Measurements from ENCODE around the gene CNGB1.
"Not testable (repeated sequence)": the region's sequence is repeated elsewhere in the genome, so short reads cannot be mapped to it uniquely, and the experiment has no call there.

Gene CNGB1

DNA sequence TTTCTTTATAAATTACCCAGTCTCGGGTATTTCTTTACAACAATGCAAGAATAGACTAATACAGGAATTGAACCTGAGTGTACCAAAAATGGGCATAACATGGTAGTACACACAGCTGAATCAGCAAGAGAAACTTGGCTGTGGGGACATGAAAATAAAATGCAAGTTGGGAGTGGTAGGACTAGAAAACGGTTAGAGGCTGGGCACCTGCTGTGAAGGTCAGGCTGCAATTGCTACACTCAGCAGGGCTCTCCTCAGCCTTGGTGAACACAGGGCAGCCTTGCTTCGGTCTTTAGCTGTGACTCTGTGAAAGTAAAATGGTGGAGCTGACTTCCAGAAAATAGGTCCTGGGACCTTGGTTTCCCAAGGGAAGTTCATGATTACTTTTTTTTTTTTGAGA lies 45.6 kb downstream of the CNGB1 start:
- no peak for DNase-seq (ENCODE audit: low read depth)

DNA sequence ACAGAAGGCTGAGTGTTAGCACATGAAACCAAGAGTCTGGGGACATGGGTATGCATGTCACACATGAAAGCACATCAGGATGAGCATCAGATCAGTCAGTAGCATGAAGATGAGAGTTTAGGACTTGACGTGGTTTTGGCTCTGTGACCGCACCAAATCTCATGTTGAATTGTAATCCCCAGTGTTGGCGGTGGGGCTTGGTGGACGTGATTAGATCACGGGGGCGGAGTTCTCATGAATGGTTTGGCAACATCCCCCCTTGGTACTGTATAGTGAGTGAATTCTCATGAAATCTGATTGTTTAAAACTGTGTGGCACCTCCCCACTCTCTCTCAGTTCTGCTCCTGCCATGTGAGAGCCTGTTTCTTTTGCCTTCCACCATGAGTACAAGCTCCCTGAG lies 46.4 kb downstream of the CNGB1 start:
- no peak for DNase-seq (ENCODE audit: low read depth)

- no peak for DNase-seq (ENCODE audit: low read depth)
These were observed 47.1 kb downstream of the CNGB1 start for GRCh38 chr16:57923841-57924240.

DNA sequence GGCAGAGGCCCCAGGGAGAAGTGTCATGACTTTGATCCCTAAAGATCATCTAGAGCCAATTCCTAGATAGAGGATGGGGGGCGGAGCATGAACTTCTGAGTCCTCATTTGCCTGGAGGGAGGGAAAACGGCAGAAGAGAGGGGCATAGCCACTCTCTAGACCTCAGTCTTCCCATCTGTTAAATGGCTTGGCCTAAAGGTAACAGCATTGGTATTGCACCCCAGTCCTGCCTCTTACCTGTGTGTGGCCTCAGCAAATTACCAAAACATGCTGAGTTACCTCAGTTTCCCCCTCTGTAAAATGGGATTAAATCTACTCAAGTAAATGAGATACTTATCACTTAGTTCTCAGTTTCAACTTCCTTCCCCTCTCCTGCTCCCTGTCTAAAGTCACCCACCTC lies 47.5 kb downstream of the CNGB1 start:
- no peak for DNase-seq (ENCODE audit: low read depth)

GRCh38 chr16:57920880-57921229 lies 50.1 kb downstream of the CNGB1 start:
- DNase-seq (ENCODE audit: low read depth), result no peak

DNA sequence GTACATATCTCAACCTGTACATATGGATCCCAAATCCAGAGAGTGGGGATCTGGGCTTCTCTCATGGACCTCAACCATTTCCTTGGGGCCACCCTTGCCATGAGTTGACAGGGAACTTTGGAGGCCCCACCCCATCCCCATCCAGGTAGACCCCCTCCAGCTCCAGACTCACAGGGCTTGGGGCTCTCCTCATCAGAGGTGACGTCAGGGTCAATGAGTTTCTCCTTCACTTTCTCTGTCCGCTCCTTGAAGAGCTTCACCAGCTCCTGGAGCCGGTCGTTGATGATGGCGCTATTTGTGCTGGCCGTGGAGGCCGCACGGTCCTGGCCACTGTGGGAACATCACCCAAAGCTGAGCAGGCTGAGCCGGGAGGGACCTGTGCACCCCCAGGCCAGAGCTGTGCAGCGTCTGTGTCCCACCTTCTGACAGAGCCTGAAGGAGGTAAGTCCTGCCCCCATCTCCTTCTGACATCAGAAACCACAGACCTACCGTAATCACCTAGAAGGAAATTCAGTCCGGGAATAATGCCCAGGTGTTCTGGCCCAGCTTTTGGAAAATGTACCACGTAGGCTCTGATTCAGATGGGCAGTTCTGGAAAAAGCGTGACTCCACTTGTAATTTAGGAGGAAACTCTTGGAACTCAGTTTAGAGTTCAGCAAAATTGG lies 50.6 kb downstream of the CNGB1 start:
- no peak for DNase-seq (ENCODE audit: low read depth)

GRCh38 chr16:57918994-57919393 lies 51.9 kb downstream of the CNGB1 start:
- no peak for DNase-seq (ENCODE audit: low read depth)

DNA sequence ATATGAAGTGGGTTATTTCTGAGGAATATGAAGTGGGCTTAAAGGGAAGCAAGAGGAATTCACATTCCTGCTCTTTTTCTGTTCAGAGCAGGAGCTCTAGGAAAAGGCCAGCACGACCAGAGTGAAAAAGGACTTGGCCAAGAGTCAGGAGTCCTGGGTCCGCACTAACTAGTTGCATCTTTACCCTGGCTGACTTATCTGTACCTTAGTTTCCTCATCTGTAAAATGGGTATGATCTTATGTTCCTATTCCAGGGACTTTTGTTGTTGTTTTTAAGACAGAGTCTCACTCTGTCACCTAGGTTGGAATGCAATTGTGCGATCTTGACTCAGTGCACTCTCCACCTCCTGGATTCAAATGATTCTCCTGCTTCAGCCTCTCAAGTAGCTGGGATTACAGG lies 52.5 kb downstream of the CNGB1 start:
- no peak for DNase-seq (ENCODE audit: low read depth)

GRCh38 chr16:57917929-57918328 lies 53.0 kb downstream of the CNGB1 start:
- DNase-seq (ENCODE audit: low read depth), result not testable (repeated sequence)

DNA sequence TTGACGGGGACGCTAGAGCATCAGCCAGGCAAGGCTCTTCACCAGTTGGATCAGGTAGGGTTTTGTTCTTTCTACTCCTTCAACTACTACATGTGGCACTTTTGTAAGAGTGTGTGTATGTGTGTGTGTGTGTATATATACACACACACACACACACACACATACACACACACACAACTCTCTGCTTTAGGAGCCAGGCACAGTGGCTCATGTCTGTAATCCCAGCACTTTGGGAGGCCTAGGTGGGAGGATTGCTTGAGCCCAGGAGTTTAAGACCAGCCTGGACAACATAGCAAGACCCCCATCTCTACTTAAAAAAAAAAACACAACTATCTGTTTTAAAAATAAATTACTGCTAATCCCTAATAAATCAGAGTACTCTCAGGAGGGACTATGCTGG lies 53.4 kb downstream of the CNGB1 start:
- DNase-seq (ENCODE audit: low read depth), result not testable (repeated sequence)

GRCh38 chr16:57916735-57917438 lies 54.0 kb downstream of the CNGB1 start:
- DNase-seq (ENCODE audit: low read depth), result no peak

DNA sequence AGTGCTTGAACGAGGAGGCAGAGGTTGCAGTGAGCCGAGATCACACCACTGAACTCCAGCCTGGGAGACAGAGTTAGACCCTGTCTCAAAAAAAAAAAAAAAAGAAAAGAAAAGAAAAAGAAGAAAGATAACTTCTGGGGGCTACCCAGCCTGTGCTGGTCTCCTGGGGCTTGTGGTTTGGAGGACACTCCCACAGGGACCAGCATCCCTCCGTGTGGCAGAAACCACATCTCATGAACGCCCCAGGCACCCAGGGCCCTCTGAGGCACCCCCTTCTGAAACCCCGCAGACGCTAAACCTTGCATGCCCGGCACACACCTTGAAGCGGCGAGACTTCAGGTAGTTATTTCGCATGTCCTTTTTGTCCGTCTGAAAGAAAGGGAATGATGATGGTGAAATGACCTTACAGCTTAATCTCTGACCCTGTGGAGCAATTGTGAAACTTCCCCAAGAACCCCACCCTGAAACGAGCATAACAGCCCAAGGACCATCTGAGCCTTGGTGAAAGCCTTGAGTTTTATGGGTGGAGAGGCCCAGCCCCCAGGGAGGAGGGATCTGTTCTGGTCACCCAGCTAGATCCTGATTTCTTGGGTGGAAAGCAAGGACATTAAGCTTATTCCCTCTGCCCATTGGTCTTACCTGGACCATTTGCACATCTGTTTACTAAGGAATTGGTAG lies 55.0 kb downstream of the CNGB1 start:
- no peak for DNase-seq (ENCODE audit: low read depth)

DNA sequence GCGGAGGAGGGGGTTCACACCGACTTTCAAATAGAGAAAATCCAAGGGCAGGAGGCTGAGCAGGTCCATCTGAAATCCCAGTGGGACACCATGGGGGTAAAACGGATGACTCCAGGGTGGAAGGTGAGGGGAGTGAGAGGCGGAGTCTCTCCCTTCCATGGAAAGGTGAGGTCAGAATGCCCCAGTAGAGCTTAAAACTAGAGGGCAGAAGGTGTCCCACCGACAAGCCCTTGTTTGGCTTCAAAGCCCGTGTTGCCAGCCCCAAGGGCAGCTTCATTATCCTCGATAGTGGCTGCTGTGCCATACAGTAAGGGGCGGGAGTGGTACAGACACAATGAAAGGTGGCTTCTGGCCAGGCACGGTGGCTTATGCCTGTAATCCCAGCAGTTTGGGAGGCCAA lies 55.7 kb downstream of the CNGB1 start:
- no peak for DNase-seq (ENCODE audit: low read depth)

- no peak for DNase-seq (ENCODE audit: low read depth)
These were observed 56.4 kb downstream of the CNGB1 start for GRCh38 chr16:57914244-57915173.

DNA sequence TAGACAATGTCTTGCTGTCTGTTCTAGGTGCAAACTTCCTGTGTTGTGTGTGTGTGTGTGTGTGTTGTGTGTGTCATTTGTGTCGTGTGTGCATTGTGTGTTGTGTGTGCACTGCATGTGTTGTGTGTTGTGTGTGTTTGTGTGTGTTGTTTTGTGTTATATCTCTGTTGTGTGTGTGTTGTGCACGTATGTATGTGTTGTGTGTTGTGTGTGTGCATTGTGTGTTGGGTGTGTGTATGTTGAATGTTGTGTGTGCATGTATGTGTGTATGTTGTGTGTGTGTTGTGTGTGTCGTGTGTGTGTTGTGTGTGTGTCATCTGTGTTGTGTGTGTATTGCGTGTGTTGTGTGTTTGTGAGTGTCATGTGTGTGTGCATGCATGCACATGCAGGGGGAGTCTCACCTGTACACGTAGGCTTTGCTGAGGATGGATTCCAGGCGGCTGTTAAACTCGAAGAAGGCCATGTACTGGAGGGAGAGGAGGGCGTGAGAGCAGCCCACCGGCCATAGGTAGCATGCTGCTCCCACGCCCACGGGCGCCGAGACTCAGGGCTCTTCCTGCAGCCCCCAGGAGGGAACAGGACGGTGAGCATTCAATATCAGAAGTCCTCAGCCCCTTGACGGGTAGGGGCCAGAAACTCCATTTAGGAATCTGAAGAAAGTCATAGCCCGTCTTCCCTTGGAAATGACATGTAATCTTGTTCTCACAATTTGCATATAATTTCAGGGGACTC lies 58.2 kb downstream of the CNGB1 start:
- DNase-seq (ENCODE audit: low read depth), result no peak

- no peak for DNase-seq (ENCODE audit: low read depth)
These were observed 59.2 kb downstream of the CNGB1 start for GRCh38 chr16:57911743-57912142.

GRCh38 chr16:57910696-57911095 lies 60.2 kb downstream of the CNGB1 start:
- no peak for DNase-seq (ENCODE audit: low read depth)

DNA sequence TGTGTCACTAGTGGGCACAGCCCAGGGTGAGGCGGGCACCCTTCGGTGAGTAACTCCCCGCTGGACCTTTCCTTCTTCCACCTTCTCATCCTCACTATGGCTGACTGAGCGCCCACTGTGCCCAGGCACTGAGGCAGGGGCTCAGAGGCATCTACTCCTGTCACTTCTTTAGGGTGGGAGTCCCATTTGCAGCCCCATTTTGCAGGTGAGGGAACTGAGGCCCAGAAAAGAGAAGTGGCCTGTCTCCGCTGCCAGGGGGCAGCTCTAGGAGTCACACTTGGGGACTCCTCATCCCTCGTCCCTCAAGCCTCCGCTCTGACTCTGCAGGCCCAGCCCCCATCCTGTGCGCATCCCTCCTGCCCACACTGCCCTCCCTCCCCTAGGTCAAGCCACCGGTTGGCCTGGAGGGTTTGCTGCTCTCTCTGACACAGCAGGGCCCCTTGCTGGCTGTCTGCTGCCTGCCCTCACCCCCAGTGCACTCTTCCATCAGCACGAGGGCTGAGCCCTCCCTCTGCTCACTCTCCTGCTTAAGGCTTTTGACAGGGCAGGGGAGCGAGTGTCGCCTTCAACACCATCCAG lies 62.4 kb downstream of the CNGB1 start:
- no peak for DNase-seq (ENCODE audit: low read depth)

- DNase-seq (ENCODE audit: low read depth), result no peak
These were observed 64.3 kb downstream of the CNGB1 start for GRCh38 chr16:57906382-57907316.

DNA sequence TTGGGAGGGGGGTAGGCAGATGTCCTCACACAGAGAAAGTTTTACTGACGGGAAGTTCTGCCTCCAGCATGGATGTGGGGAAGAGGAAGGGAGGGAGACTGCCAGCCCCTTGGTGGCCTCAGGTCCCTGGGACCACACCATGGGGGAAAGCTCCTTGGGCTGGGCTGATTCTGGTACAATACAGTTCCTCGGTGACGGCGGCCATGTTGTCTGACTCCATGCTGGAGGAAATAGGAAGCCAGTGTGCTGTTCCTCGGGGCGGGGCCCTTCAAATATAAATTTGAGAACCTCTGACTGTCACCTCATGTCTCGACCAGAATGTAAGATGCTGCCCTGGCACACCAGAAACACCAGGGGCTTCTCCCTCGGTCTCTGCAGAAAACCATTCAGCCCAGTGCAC lies 66.8 kb downstream of the CNGB1 start:
- no peak for DNase-seq (ENCODE audit: low read depth)

Measured in CMK (cell line).